ENCODE data around the gene SNTB2. TPM values are rescaled to one million over a fixed set of nuclear protein-coding genes. Genes with fewer than 3 reads are reported as not detected.
"Not testable (repeated sequence)": the region's sequence is repeated elsewhere in the genome, so short reads cannot be mapped to it uniquely, and the experiment has no call there.

Gene SNTB2
- total RNA-seq, 2 experiments from 2014 or later: 15.7 to 17.2 TPM

DNA sequence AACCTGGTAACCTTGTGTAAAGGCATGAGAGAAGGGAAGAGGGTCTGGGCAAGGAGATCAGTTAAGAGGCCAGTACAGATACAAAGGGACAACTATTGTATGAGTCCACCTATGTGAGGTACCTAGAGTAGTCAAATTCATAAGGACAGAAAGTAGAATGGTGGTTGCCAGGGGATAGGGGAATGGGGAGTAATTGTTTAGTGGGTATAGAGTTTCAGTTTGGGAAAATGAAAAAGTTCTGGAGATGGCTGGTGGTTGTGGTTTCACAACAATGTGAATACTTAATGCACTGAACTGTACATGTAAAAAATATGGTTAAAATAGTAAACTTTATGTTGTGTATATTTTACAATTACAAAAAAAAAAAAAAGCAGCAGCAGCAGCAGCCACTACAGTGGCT is 49.4 kb downstream of the SNTB2 start:
- no peak for DNase-seq
- CTCF ChIA-PET: interaction anchor here (1.5 kb wide), 1 partner anchor 25 kb away, joined by 3 read pairs; no protein-coding TSS in a partner anchor
- no peak overlapping the region for H3K27ac Mint-ChIP-seq
- H3K4me3 Mint-ChIP-seq: no peak overlapping the region
- no peaks in the 10 kb centered on the region for H3K27me3 Mint-ChIP-seq
- peaks cover 6% of the 10 kb centered on the region for H3K4me1 Mint-ChIP-seq
- no peaks in the 10 kb centered on the region for H3K9me3 Mint-ChIP-seq (ENCODE audit: low read depth)
- POLR2A ChIA-PET: no interaction called here
- H3K36me3 Mint-ChIP-seq (ENCODE audit: low read depth): no peaks in the 10 kb centered on the region
- ATAC-seq: no peak
- intact Hi-C loops (cut with DNase I, micrococcal nuclease): no loop called here

DNA sequence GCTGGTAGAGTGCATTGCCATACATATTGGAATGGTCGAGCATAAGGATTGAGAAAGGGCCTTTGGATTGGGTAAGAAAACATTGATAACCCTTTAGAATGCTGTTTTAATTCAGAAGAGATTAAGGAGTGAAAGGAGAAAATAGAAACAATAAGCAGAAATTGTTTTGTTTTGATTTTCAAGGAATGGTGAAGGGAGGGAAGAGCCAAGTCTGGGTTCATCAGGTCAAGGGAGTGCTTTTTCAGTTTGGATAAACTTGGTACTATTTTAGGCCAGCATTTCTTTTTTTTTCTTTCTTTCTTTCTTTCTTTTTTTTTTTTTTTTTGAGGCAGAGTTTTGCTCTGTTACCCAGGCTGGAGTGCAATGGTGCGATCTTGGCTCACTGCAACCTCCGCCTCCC is 50.3 kb downstream of the SNTB2 start:
- no peak for ATAC-seq
- H3K4me1 Mint-ChIP-seq: peaks cover 6% of the 10 kb centered on the region
- H3K4me3 Mint-ChIP-seq: no peak overlapping the region
- H3K36me3 Mint-ChIP-seq (ENCODE audit: low read depth): no peaks in the 10 kb centered on the region
- DNase-seq: no peak
- ChIA-PET CTCF (no interaction called here), POLR2A (no interaction called here)
- no peak overlapping the region for H3K27ac Mint-ChIP-seq
- intact Hi-C loops (cut with DNase I, micrococcal nuclease): no loop called here
- no peaks in the 10 kb centered on the region for H3K9me3 Mint-ChIP-seq (ENCODE audit: low read depth)
- no peaks in the 10 kb centered on the region for H3K27me3 Mint-ChIP-seq

DNA sequence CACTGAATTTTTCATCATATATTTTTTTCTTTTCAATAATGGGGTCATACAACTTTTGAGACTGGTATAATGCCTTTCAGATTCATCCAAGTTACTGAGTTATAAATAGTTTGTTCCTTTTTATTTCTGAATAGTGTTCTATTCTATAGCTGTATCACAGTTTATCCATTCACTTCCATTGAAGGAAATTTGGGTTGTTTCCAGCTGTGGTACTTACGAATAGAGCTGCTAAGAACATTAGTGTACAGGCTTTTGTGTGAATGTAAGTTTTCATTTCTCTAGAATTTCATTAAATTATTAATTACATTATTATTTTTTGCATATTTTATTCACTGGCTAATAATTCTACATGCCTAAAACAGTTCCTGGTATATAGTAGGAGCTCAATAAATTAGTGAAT is 52.9 kb downstream of the SNTB2 start:
- intact Hi-C loops (cut with DNase I, micrococcal nuclease): no loop called here
- H3K4me1 Mint-ChIP-seq: peaks cover 6% of the 10 kb centered on the region
- no peak for ATAC-seq
- no peak overlapping the region for H3K27ac Mint-ChIP-seq
- CTCF ChIA-PET: interaction anchor here (0.8 to 1.3 kb wide), 2 partner anchors 9 to 136 kb away, joined by 3 read pairs; no protein-coding TSS in a partner anchor
- no peaks in the 10 kb centered on the region for H3K9me3 Mint-ChIP-seq (ENCODE audit: low read depth)
- POLR2A ChIA-PET: no interaction called here
- H3K36me3 Mint-ChIP-seq (ENCODE audit: low read depth): no peaks in the 10 kb centered on the region
- no peak overlapping the region for H3K4me3 Mint-ChIP-seq
- DNase-seq: no peak
- H3K27me3 Mint-ChIP-seq: no peaks in the 10 kb centered on the region

DNA sequence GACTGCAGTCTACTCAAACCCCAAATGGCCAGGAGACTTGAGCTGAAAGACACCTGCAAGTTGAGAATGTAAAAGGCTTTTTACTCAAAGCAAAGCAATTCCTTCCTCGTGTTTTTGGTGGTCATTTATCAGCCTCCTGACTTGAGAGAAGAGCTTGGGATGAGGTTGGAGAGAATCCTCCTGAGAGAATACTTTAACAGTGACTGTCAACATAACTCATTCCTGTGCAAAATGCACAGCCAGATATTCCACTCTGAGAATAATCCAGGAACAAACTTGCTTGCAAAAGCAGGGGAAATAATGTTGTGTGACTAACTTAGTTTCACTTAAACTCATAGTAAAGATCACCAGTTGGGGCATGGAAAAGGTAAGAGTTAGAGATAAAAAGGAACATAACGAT is 53.4 kb downstream of the SNTB2 start:
- Mint-ChIP-seq H3K27me3 (no peaks in the 10 kb centered on the region), H3K9me3 (ENCODE audit: low read depth) (no peaks in the 10 kb centered on the region), H3K36me3 (ENCODE audit: low read depth) (no peaks in the 10 kb centered on the region), H3K27ac (no peak overlapping the region), H3K4me3 (no peak overlapping the region), H3K4me1 (peaks cover 6% of the 10 kb centered on the region)
- intact Hi-C loops (cut with DNase I, micrococcal nuclease): no loop called here
- CTCF ChIA-PET: interaction anchor here (0.8 to 1.3 kb wide), 2 partner anchors 10 to 136 kb away, joined by 3 read pairs; no protein-coding TSS in a partner anchor
- ATAC-seq (no peak), DNase-seq (no peak)
- POLR2A ChIA-PET: no interaction called here

DNA sequence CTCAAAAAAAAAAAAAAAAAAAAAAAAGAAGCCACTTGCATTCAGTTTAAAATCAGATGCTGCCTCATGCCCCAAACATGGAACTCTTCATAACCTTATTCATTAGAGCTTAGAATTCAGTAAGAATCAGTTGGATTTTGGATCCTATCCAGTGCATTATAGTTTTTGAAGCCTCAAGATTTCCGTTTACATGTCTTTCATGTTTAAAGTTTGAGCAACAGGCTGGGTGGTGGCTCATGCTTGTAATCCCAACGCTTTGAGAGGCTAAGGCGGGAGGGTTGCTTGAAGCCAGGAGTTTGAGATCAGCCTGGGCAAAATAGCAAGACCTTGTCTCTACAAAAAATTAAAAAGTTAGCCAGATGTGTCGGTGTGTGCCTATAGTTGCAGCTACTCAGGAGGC is 55.0 kb downstream of the SNTB2 start:
- peaks cover 6% of the 10 kb centered on the region for H3K4me1 Mint-ChIP-seq
- ChIA-PET POLR2A (no interaction called here), CTCF (interaction anchor here (0.7 kb wide), 1 partner anchor 131 kb away, joined by 3 read pairs; no protein-coding TSS in a partner anchor)
- no peaks in the 10 kb centered on the region for H3K27me3 Mint-ChIP-seq
- H3K27ac Mint-ChIP-seq: no peak overlapping the region
- intact Hi-C loops (cut with DNase I, micrococcal nuclease): no loop called here
- ATAC-seq (no peak), DNase-seq (no peak)
- H3K36me3 Mint-ChIP-seq (ENCODE audit: low read depth): peaks cover 4% of the 10 kb centered on the region
- no peaks in the 10 kb centered on the region for H3K9me3 Mint-ChIP-seq (ENCODE audit: low read depth)
- no peak overlapping the region for H3K4me3 Mint-ChIP-seq

DNA sequence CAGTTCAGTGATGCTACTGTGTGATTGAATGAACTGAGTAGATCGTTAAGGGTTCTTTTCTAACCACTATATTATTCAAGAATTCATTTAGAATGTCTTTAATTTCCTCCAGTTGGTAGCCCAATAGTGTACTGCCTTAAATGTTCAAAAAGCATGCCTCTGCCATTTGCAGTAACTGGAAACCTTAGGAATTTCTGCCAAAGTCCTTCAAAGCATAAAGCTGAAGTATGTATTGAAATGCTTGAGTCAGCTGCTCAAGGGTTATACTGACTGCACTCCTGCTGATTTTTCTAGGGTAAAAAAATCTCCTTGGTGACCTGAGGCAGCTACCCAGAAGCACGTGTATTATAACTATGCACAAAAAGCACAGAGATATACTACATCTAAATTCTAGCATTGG is 56.5 kb downstream of the SNTB2 start:
- H3K36me3 Mint-ChIP-seq (ENCODE audit: low read depth): peaks cover 6% of the 10 kb centered on the region
- H3K27me3 Mint-ChIP-seq: no peaks in the 10 kb centered on the region
- ATAC-seq (no peak), DNase-seq (no peak)
- ChIA-PET POLR2A (interaction anchor here (0.6 kb wide), 1 partner anchor 25 kb away, joined by 7 read pairs; no protein-coding TSS in a partner anchor), CTCF (interaction anchor here (0.6 kb wide), 1 partner anchor 112 kb away, joined by 3 read pairs; no protein-coding TSS in a partner anchor)
- intact Hi-C loops (cut with DNase I, micrococcal nuclease): no loop called here
- H3K4me1 Mint-ChIP-seq: peaks cover 6% of the 10 kb centered on the region
- H3K9me3 Mint-ChIP-seq (ENCODE audit: low read depth): no peaks in the 10 kb centered on the region
- no peak overlapping the region for H3K4me3 Mint-ChIP-seq
- H3K27ac Mint-ChIP-seq: no peak overlapping the region

DNA sequence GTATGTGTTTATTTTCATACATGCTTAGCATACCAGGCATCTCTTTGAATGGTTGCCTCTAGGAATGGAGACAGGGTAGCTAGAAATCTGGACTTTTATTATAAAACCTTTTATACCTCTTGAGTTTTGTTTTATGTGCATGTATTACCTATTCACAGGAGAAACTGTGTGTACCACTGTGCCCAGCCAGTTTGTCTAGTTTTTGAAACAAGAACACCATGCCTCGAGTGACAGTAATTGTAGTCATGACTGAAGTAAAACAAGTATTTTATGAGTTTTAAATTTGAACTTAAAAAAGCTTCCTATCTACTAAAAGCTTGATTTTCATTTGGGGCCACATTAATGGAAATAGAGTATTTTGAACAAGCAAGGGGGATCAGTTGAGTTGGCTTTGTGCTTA is 57.4 kb downstream of the SNTB2 start:
- ATAC-seq (no peak), DNase-seq (no peak)
- peaks cover 6% of the 10 kb centered on the region for H3K36me3 Mint-ChIP-seq (ENCODE audit: low read depth)
- intact Hi-C loops (cut with DNase I, micrococcal nuclease): no loop called here
- no peaks in the 10 kb centered on the region for H3K9me3 Mint-ChIP-seq (ENCODE audit: low read depth)
- H3K4me3 Mint-ChIP-seq: no peak overlapping the region
- ChIA-PET CTCF (interaction anchor here (0.6 kb wide), 1 partner anchor 396 kb away, joined by 3 read pairs; no protein-coding TSS in a partner anchor), POLR2A (no interaction called here)
- no peaks in the 10 kb centered on the region for H3K27me3 Mint-ChIP-seq
- no peak overlapping the region for H3K27ac Mint-ChIP-seq
- H3K4me1 Mint-ChIP-seq: peaks cover 6% of the 10 kb centered on the region

DNA sequence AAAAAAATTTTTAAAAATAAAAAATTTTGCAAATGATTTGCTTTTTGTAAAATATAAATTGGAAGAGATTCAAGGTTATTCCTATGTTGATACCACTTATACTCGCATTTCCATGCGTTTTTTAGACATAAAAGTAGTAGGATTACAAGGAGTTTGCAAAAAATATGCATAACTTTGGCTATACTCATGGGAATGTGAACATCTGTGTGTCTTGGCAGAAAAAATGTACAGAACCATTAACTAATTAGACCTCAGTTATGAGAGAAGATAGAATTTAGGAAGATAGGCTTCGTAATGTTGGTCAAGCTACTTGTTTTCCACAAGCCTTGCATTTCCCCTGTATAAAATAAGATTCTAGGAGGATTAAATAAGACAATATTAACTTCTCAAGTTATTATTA is 63.1 kb downstream of the SNTB2 start:
- Mint-ChIP-seq H3K4me3 (no peak overlapping the region), H3K36me3 (ENCODE audit: low read depth) (peaks cover 6% of the 10 kb centered on the region), H3K9me3 (ENCODE audit: low read depth) (no peaks in the 10 kb centered on the region), H3K27me3 (no peaks in the 10 kb centered on the region), H3K4me1 (peaks cover 10% of the 10 kb centered on the region), H3K27ac (no peak overlapping the region)
- no peak for DNase-seq
- intact Hi-C loops (cut with DNase I, micrococcal nuclease): no loop called here
- ATAC-seq: no peak
- ChIA-PET CTCF (no interaction called here), POLR2A (no interaction called here)

DNA sequence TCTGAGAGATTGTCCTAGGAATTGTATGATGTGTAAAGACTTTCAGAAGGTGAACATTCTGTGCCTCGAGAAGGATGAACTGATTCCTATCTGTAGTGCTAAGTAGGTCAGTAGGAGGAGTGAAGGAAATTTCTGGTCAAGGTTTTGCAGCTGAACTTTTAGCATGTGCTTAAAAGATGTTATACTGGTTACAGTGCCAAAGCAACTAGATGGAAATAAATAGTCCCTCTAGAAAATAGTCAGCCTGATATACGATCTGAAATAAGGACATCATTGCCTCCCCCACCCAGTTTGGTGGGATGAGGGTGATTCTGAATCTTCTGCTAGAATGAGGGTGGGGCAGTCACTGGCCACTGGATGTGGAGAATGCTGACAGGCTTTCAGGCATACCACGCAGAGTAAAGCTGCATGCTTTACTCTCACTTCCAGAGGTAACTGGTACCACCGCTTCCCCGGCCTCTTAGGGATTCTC is 66.9 kb downstream of the SNTB2 start:
- no peak for ATAC-seq
- peak overlapping the region; percentile 19 for H3K27ac Mint-ChIP-seq
- H3K27me3 Mint-ChIP-seq: no peaks in the 10 kb centered on the region
- no peak for DNase-seq
- ChIA-PET CTCF (interaction anchor here (0.7 kb wide), 1 partner anchor 9 kb away, joined by 3 read pairs; no protein-coding TSS in a partner anchor), POLR2A (no interaction called here)
- no peaks in the 10 kb centered on the region for H3K36me3 Mint-ChIP-seq (ENCODE audit: low read depth)
- no peak overlapping the region for H3K4me3 Mint-ChIP-seq
- H3K9me3 Mint-ChIP-seq (ENCODE audit: low read depth): no peaks in the 10 kb centered on the region
- intact Hi-C loops (cut with DNase I, micrococcal nuclease): no loop called here
- peaks cover 10% of the 10 kb centered on the region for H3K4me1 Mint-ChIP-seq

DNA sequence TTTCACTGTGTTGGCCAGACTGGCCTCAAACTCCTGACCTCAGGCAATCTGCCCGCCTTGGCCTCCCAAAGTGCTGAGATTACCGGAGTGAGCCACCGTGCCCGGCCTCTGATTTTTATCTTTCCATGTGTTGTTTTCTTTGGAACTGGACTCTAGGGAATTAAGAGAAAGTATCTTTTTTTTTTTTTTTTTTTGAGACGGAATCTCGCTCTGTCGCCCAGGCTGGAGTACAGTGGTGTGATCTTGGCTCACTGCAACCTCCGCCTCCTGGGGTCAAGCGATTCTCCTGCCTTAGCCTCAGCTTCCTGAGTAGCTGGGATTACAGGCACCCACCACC is 72.4 kb downstream of the SNTB2 start:
- CTCF ChIA-PET: interaction anchor here (0.6 to 1.6 kb wide), 4 partner anchors 42 to 102 kb away, joined by 3 to 8 read pairs (median 3); no protein-coding TSS in a partner anchor
- H3K4me1 Mint-ChIP-seq; ATAC-seq; H3K27me3 Mint-ChIP-seq; intact Hi-C loops (cut with DNase I, micrococcal nuclease); H3K4me3 Mint-ChIP-seq; H3K9me3 Mint-ChIP-seq (ENCODE audit: low read depth); POLR2A ChIA-PET; DNase-seq; H3K27ac Mint-ChIP-seq; H3K36me3 Mint-ChIP-seq (ENCODE audit: low read depth): not testable (repeated sequence)

DNA sequence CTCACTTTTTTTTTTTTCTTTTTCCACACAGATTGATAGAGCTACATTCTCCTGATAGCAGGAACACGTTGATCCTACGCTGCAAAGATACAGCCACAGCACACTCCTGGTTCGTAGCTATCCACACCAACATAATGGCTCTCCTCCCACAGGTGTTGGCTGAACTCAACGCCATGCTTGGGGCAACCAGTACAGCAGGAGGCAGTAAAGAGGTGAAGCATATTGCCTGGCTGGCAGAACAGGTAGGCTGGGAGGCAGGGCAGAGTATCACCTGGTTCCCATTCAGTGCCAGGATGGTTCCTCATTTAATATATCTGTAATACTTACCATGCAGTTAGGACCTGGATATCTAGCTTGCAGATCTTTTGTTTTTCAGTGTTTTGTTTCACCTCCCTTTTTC is 73.1 kb downstream of the SNTB2 start:
- H3K4me1 Mint-ChIP-seq: peaks cover 3% of the 10 kb centered on the region
- H3K27me3 Mint-ChIP-seq: no peaks in the 10 kb centered on the region
- ChIA-PET POLR2A (no interaction called here), CTCF (interaction anchor here (0.6 to 1.6 kb wide), 4 partner anchors 27 to 103 kb away, joined by 3 read pairs; no protein-coding TSS in a partner anchor)
- no peak overlapping the region for H3K4me3 Mint-ChIP-seq
- DNase-seq (no peak), ATAC-seq (no peak)
- H3K9me3 Mint-ChIP-seq (ENCODE audit: low read depth): no peaks in the 10 kb centered on the region
- H3K27ac Mint-ChIP-seq: no peak overlapping the region
- H3K36me3 Mint-ChIP-seq (ENCODE audit: low read depth): peaks cover 3% of the 10 kb centered on the region
- intact Hi-C loops (cut with DNase I, micrococcal nuclease): no loop called here

DNA sequence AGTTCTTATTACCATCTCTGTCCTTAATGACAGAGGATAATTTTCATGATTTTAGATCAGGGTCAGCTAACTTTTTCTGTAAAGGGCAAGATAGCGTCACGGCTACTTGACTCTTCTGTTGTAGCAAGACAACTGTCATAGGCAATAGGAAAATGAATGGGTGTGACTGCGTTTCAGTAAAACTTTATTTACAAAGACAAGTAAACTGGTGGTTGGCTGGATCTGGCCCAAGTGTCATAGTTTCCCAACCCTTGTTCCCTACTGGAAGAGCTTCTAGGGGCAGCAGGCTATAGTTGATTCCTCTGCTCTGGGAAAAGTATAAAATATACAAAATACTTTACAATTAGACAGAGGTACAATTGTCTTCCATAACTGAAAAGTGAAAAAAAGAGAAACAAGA is 73.5 kb downstream of the SNTB2 start:
- ATAC-seq: no peak
- CTCF ChIA-PET: interaction anchor here (0.6 to 1.6 kb wide), 3 partner anchors 27 to 103 kb away, joined by 3 read pairs; no protein-coding TSS in a partner anchor
- DNase-seq: no peak
- Mint-ChIP-seq H3K4me3 (no peak overlapping the region), H3K9me3 (ENCODE audit: low read depth) (no peaks in the 10 kb centered on the region), H3K27me3 (no peaks in the 10 kb centered on the region), H3K4me1 (peaks cover 3% of the 10 kb centered on the region), H3K36me3 (ENCODE audit: low read depth) (peaks cover 3% of the 10 kb centered on the region), H3K27ac (no peak overlapping the region)
- POLR2A ChIA-PET: no interaction called here
- intact Hi-C loops (cut with DNase I, micrococcal nuclease): no loop called here

All from activated CD4-positive, alpha-beta T cell treated with anti-CD3 and anti-CD28 coated beads for 36 hours (primary cell).